CD4-positive, alpha-beta T cell treated with Interleukin-17A for 4 hours (primary cell): ENCODE measurements around the gene METTL14.

Source experiments
- DNase-seq: peaks from one replicate; pipeline ENCODE4 v3.0.0-alpha.2; 2020; ENCODE audit warnings: mixed read lengths

Gene METTL14

DNA sequence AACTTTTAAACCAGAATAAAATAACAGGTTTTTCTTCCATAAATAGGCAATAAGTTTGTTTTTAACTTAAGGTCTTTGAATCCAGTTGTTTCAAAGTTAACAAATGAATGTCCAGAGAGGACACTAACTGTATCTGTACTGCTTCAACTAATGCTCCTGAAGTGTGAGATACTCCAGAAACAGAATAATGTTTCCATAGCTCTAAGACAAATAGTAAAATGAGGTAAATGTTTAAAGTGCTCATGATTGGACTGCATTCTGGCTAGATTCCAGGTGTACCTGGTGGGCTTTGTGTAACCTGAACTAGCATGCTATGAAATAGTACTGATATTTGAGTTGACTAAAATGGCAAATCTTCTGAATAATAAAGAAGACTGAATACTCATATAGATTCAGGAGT, 51.7 kb downstream of the METTL14 start:
- no peak for DNase-seq

DNA sequence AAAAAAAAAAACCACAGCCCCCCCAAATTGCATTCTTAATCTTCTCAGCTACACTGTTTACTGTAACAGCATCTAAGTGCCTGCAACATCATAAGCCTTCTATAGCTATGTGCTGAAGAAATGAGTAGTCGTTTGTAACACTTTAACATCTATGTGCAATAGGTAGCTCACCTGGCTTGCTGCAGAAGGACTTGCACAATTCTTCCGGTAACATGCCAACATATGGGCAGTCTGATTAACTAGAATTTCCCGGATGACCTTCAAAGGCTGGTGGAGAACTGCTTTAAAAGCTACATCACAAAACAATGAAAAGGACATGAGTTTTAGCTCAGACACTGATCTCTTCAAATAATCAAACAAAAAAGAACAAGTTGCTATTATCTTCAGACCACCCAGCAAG, 52.9 kb downstream of the METTL14 start:
- no peak for DNase-seq

DNA sequence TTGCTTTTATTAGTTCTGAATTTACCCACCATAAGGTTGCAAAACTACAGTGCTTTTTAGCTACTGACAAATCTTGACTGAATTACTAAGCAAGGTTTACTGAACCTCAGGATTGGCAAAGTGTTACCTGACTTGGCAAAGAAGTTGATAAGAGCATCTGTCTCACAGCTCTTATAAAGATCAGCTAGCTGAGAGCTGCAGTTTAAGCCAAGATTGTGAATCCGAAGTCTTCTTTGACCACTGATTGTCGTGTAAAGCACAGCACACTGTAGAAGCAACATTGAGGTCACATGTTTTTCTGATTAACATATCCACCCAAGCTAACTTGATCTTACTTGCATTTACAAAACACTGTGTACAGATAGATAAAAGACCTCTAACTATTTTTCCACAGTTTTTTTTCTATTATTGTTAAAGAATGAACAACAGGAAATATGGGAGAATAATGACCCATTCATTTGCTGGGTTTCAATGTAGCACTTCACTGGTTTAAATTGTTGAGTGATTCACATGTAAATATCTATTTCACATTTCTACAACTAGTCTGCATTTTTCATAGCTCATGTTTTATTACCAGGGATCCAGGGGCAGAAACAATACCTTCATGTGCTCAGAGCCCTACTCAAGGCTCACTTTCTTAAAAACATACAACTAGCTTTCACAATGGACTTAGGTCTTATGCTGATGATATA, 54.0 kb downstream of the METTL14 start:
- no peak for DNase-seq

- DNase-seq: no peak
Observed at GRCh38 chr4:118740869-118741268, 55.7 kb downstream of the METTL14 start.

DNA sequence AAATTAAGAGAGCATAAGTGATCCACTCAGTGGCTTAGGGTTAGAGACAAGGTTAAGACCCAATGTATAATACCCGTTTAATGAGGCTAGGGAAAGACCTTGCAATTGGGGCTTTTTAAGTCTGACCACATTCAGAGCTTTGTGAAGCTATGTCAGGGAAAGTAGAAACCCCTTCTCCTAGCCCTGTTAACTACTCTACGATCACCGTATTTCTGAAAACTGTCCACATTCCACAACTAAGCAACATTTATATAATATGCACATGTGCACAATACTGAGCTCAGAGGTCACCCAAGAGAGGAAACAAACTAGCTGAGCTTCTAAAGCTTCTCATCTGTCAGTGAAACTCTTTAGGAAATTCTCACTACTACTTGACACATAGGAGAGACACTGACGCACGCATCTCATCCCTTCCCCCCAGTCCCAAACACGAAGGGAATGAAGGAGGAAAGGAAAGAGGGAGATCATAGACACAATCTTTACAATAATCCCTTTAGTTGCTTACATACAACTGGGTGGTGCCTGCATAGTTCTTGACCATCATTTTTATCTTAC, 56.2 kb downstream of the METTL14 start:
- no peak for DNase-seq

- no peak for DNase-seq
Observed at GRCh38 chr4:118742050-118742449, 56.9 kb downstream of the METTL14 start.

- no peak for DNase-seq
Observed at GRCh38 chr4:118743867-118744266, 58.7 kb downstream of the METTL14 start.

- DNase-seq: no peak
Observed at GRCh38 chr4:118745357-118745756, 60.2 kb downstream of the METTL14 start.

GRCh38 chr4:118746251-118746919, 61.2 kb downstream of the METTL14 start:
- DNase-seq: no peak

DNA sequence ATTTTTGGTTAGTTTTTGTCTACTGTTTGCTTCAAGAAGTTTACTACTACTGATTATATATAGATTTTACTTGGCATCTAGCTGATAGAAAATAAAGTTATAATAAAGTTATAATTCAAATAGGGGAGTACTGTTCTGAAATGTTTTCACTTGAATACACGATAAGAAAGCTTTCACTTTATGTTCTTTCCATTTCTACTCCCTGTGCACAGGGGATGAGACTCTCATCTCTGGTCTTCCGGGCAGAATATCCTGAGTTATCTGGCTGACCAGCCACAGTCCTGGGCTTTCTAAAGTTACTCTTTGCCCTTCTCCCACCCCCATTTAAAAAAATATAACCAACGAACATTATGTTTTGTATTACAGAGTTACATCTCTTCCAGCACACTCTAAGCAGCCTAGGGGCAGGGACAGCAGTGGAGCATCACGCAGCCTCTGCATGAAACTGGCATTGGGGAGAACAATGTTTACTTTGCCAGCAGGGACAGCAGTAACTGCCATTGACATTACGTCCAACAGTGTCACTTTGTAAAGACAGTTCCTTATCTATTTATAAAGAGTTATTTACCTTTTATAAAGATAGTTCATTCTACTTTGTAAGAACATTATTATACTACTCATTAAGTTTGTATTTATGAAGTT, 64.3 kb downstream of the METTL14 start:
- no peak for DNase-seq

- DNase-seq: no peak
Observed at GRCh38 chr4:118751629-118752323, 66.6 kb downstream of the METTL14 start.

- no peak for DNase-seq
Observed at GRCh38 chr4:118752551-118752950, 67.4 kb downstream of the METTL14 start.

- no peak for DNase-seq
Observed at GRCh38 chr4:118753096-118753495, 67.9 kb downstream of the METTL14 start.

GRCh38 chr4:118753685-118754084, 68.5 kb downstream of the METTL14 start:
- DNase-seq: no peak

DNA sequence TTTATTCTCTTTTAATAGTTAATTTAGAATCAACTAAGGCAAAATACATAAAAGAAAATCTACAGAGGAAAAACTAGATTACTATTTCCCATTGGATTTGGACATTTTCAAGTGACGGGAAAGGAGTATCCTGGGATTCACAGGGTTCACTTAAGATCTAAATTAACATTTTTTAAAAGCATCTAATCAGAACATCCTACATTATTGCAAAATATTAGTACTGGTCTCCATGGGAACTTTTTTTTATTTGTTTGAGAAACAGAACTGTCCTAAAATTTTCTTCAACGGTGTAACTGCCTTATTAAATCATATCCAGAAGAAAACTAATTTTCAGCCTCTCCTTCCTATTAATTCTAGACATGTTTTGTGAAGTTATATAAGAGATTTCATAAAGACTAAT, 69.7 kb downstream of the METTL14 start:
- DNase-seq: no peak

GRCh38 chr4:118755438-118756226, 70.4 kb downstream of the METTL14 start:
- DNase-seq: no peak

- no peak for DNase-seq
Observed at GRCh38 chr4:118756429-118756828, 71.2 kb downstream of the METTL14 start.

DNA sequence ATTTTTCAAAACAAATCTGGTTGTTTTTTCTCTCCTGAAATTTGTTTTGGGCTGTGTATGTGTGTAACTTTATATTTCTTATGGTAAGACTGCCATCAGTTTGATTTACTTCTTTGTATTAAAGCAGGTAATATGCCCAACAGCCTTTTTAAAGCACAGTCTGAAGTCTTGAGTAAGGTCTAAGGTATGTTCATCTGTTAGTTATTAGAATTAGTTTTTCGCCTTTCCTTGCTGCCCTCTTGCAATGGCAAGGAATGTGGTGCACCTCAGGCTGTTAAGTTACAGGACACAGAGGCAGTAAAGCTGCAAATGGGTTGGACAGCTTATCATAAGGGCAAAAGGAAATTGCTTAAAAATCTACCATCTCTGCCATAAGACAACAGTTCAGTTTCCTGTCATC, 71.8 kb downstream of the METTL14 start:
- DNase-seq: no peak

DNA sequence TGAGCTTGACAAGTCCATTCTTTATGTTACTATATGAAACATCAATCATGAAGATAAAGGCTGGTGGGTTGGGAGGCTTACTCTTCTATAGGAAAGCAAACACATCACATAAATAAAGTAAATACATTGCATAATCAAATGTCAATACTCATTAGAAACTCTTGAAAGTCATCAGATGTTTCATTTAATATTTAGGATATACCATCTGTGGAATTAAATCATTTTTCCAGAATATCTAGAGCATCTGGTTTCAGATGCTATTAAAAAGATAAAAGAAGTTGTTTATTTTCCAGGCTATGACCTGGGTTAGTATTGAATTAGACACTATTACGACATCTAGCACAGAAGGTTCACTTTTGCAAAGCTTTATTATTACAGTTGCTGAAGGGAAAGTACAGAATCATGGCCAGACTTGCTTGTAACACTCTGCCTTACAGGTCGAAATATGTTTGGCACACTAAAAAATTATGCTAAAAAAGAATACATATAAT, 72.6 kb downstream of the METTL14 start:
- DNase-seq: no peak

GRCh38 chr4:118758293-118758692, 73.1 kb downstream of the METTL14 start:
- DNase-seq: no peak

DNA sequence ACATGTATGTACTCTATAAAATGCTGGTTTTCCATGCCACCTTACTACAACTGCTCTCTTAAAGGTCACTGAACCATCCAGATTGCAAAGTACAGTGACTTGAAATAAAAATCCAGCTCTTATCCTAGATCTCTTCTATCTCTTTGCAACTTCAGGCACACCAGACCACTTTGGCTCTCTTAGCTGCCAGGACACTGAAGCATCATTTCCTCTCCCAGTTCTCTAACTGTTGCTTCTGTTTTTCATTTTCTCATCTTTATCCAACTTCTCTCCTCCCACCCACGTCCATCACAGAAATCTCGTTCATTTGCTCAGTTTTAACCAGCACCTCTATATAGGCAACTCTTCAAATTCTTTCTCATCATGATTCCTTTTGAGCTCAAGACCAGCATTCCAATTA, 74.3 kb downstream of the METTL14 start:
- no peak for DNase-seq

GRCh38 chr4:118760092-118760491, 74.9 kb downstream of the METTL14 start:
- no peak for DNase-seq
